HG03196 (cell line): ENCODE measurements around the gene TMEM30A.

ENCODE experiments used
- ATAC-seq: cut with Tn5 transposase; IDR thresholded peaks from one replicate; pipeline ENCODE4 v1.9.1; 2021; ENCODE audit not compliant: unreplicated experiment

The TMEM30A gene

DNA sequence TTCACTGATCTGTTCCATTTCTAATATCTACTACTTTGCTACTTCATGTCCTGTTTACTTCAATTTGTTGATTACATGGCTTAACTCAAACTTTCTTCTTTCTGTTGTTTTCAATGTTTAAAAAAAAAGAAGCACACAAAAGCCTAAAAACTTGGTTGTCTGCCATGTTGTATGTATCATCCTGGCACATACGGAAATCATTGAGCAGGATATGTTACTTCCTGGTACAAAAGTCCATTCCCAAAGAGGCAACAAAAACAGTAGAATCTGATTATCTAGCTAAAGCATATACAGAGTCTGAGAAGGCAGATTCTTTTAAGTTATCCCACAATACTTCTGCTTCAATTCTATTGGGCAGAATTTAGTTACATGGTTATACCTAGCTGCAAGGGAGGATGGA lies 64.2 kb downstream of the TMEM30A start:
- ATAC-seq: no peak

DNA sequence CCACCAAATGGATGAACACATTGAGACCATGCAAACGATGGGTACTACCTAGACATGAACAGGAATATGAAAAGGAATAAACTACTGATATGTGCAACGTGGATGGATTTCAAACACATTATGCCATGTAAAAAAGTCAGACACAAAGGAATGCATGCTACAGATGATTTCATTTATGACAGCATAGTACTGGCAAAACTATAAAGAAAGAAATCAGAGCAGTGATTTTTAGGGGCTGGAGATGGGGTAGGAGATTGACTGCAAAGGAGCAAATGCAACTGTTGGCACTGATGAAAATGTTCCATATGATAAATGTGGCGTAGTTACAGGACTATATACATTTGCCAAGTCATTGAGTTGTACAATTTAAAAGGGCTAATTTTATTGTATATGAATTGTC lies 65.3 kb downstream of the TMEM30A start:
- no peak for ATAC-seq

DNA sequence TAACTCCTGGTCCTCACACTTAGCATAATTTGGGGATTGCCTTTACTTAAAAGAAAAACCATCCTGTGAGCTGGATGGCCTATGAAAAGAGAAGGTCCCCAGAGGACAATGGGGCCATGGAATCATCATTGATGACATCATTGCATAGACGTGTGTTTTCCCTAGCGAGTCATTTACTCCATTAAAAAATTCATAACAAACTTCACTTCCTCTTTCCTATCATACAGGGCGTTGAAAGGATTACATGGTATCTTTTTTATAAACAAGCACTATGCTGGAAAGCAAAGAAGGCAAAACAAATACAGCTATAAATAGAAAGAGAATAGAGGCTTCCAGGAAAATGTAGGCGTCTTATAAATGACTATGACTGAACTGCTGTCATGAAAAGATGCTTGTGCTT lies 67.4 kb downstream of the TMEM30A start:
- no peak for ATAC-seq

DNA sequence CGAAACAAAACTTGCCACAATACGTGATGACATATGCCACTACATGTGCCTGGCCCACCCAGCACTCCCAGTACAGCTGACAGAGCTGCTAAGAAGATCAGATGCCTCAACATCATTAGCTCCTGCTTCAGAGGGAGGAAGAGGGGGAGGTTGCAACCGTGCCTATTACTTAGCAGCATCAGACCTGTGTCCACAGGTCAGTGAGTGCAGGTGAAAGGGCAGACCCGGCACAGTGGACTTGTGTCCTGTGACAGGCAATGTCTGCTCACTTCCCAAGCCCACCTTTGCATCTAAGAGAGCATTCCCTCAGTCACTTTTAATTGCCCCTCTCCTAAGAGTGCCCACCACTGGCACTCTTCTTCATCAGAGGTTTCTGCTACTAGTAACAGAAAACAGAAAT lies 69.3 kb downstream of the TMEM30A start:
- ATAC-seq: no peak

- no peak for ATAC-seq
Observed at GRCh38 chr6:75213732-75214131, 70.9 kb downstream of the TMEM30A start.

GRCh38 chr6:75213112-75213511 lies 71.5 kb downstream of the TMEM30A start:
- no peak for ATAC-seq

DNA sequence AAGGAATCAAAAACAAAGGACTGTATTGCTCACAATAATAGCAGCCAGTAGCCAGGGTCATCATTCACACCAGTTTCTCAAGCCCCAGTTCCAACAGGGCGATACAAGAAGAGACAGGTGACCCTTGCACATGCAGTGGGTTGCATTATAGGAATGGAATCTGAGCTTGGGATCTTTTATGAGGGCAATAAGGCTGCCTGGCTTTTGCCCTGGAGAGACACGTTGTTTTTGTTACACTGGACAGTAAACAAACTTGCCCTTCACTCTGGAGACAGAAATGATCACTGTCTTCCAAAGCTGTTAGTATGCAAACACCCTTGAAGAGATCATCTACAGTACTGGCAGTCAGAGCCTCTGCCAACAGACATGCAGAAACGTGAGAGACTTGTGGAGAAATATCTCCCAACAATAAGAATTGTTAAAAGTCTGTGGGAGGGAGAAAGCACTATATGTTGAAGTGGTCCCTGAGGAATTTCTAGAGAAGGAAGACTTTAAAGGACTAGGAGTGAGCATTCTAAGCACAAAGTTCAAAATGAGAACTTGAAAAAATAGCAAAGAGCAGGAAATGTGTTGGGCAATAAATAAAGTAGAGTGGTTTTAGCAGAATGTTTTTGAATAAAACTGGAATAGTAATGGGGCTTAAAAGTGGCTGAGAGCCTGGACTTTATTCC lies 72.5 kb downstream of the TMEM30A start:
- ATAC-seq: no peak

DNA sequence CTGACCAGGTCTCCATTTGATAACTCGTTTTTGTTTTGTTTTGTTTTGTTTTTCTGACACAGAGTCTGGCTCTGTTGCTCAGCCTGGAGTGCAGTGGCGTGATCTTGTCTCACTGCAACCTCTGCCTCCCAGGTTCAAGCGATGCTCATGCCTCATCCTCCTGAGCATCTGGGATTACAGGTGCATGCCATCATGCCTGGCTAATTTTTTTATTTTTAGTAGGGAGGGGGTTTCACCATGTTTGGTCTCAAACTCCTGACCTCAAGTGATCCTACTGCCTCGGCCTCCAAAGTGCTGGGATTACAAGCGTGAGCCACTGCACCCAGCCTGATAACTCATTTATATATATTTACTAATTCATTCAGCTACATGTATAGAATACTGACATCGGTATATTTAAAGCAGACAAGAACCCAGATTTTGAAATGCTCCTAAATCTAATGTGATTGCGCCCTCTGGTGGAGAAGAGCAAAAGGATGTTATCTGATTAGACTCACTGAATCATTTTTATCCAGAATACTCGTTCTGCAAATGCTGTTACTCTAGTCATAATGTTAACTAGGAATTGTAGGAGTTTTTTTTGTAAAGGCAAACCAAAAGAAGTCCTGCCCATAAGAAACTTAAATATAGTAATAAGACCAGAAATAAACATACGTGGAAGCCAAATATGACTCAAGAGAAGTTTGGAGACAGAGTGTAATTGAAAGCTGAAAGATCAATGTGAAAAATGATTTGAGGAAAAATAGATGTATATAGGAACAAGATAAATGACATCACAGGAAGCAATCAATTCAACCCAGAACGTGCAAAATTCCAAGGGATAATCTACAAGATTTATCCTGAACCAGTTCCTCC lies 73.5 kb downstream of the TMEM30A start:
- no peak for ATAC-seq

DNA sequence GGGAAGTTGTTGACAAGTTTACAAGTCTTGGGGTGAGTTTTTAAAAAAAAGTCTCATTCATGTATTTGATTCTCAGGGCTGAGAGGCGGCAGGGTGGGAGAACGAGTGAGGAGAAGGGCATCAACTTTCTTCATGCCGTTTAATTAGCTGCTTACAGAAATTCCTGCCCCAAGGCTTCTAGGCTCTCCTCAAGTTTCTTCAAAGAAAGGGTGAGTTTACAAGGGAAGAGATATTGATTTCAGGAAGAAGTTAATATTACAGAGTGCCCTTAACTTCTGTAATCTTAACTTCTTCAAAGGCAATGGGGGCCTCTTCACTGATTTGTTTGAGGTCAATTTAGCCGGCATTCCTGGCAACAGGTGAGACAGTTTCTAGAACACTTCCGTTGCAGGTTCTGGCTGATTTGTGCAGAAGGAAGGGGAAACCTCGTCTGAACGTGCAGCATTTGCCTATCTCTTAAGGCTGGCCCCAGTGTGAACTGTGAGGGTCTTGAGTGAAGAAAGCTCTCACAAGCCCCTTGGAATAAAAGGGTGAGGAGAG lies 75.3 kb downstream of the TMEM30A start:
- no peak for ATAC-seq

- peak; percentile 78 for ATAC-seq
Observed at GRCh38 chr6:75208298-75209183, 76.1 kb downstream of the TMEM30A start.

GRCh38 chr6:75206576-75207342 lies 77.8 kb downstream of the TMEM30A start:
- ATAC-seq: no peak

GRCh38 chr6:75205776-75206575 lies 78.6 kb downstream of the TMEM30A start, which contains the start of gene COL12A1:
Gene COL12A1, minus strand, starts transcription at chr6:75206053. Its CDS starts 3,261 bp downstream, at chr6:75202792.
- no peak for ATAC-seq

- no peak for ATAC-seq
Observed at GRCh38 chr6:75204959-75205775, 79.4 kb downstream of the TMEM30A start.

- no peak for ATAC-seq
Observed at GRCh38 chr6:75204217-75204958, 80.2 kb downstream of the TMEM30A start.

DNA sequence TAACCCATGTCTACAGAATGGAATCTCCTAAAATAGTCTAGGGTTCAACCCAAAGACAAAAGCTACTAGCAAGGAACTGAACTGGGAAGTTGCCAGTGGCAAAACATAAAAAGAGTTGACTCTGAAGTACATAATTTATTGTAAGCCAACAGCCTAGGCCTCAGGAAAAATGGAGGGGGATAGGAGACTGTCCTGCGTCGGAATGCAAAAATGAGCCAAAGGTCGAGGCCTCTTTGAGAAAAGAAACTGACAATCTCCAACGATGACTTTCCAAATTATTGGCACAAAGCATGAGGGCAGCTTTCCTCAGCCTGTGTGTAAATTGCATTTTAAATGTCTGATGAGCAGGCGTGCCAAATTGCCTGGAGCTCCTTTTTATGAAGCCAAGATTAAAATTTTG lies 80.9 kb downstream of the TMEM30A start:
- no peak for ATAC-seq
